Epithelial cell of esophagus (primary cell): Measurements from ENCODE around the gene ANAPC4.

Experiments
- DNase-seq: peaks from one replicate; pipeline ENCODE4 v3.0.0; 2010; ENCODE audit warnings: low read depth
- H3K4me3 ChIP-seq: 2 replicates; pipeline ENCODE4 v1.5.1; 2011; ENCODE audit warnings: mild to moderate bottlenecking, low read length, control low read depth
- CTCF ChIP-seq: IDR thresholded peaks from 2 replicates; pipeline ENCODE4 v1.5.1; 2011; ENCODE audit warnings: low read depth, mild to moderate bottlenecking, low read length, control low read depth, inconsistent platforms; ENCODE audit not compliant: insufficient read depth; ENCODE audit errors: missing control alignments

Gene ANAPC4

GRCh38 chr4:25441519-25442117 lies 64.6 kb downstream of the ANAPC4 start:
- H3K4me3 ChIP-seq = no peak overlapping the region
- TF ChIP-seq CTCF = peak; percentile 92
- DNase-seq = peak; percentile 77

- no peak for TF ChIP-seq CTCF
- DNase-seq = no peak
- H3K4me3 ChIP-seq = no peak overlapping the region
Observed at GRCh38 chr4:25442863-25443307, 65.8 kb downstream of the ANAPC4 start.

GRCh38 chr4:25443851-25444250 lies 66.8 kb downstream of the ANAPC4 start:
- TF ChIP-seq CTCF = no peak
- no peak for DNase-seq
- H3K4me3 ChIP-seq = no peak overlapping the region

GRCh38 chr4:25446611-25447010 lies 69.5 kb downstream of the ANAPC4 start:
- DNase-seq = no peak
- no peak overlapping the region for H3K4me3 ChIP-seq
- no peak for TF ChIP-seq CTCF

GRCh38 chr4:25448379-25449109 lies 71.5 kb downstream of the ANAPC4 start:
- peak; percentile 50 for DNase-seq
- no peak overlapping the region for H3K4me3 ChIP-seq
- TF ChIP-seq CTCF = no peak

- DNase-seq = peak; percentile 67
- no peak for TF ChIP-seq CTCF
- H3K4me3 ChIP-seq = no peak overlapping the region
Observed at GRCh38 chr4:25449270-25449669, 72.2 kb downstream of the ANAPC4 start.

GRCh38 chr4:25449688-25450087 lies 72.6 kb downstream of the ANAPC4 start:
- TF ChIP-seq CTCF = no peak
- DNase-seq = no peak
- H3K4me3 ChIP-seq = no peak overlapping the region
